IMR-90 (cell line): ENCODE results near the gene ZNF780B. TPM values are rescaled to one million over a fixed set of nuclear protein-coding genes. Genes with fewer than 3 reads are reported as not detected.

Source experiments
- ATAC-seq: fragments of 200-7000 bp; cut with Tn5 transposase; 2 replicates; pipeline ENCODE4 v1.9.1; 2020; ENCODE audit warnings: low read depth, mild to moderate bottlenecking, moderate library complexity
- BruUV-seq: library from RNA; stranded (reverse); fragments of 400-500 nt; replicated peaks from 2 replicates; lab custom pipeline; 2021; lab: Mats Ljungman, UMichigan
- CTCF ChIA-PET: fragments of 300-600 bp; formaldehyde crosslinking; extraction: SDS; loops from one replicate; lab custom pipeline; 2021; ENCODE audit warnings: antibody characterized with exemption; lab: Yijun Ruan, JAX
- POLR2A ChIA-PET: fragments of 300-600 bp; sonication (Branson Sonifier 250); formaldehyde crosslinking; loops from one replicate; lab custom pipeline; 2022; ENCODE audit warnings: antibody characterized with exemption; ENCODE audit not compliant: unreplicated experiment; lab: Charles Lee
- DNase-seq: peaks from one replicate; pipeline ENCODE4 v3.0.0; 2013
- H2AFZ ChIP-seq: replicated peaks from 2 replicates; pipeline ENCODE3; 2013; ENCODE audit warnings: low read length, mild to moderate bottlenecking; ENCODE audit not compliant: poor library complexity
- H2AK5ac ChIP-seq: 2 replicates; pipeline ENCODE4 v1.6.1; 2013; ENCODE audit warnings: low read depth, low read length, inconsistent platforms
- H2AK9ac ChIP-seq: replicated peaks from 2 replicates; pipeline ENCODE3; 2013; ENCODE audit warnings: mild to moderate bottlenecking, low read depth, low read length, moderate library complexity; ENCODE audit not compliant: poor library complexity
- H2BK120ac ChIP-seq: 2 replicates; pipeline ENCODE4 v1.6.1; 2013; ENCODE audit warnings: low read depth, low read length, inconsistent platforms
- H2BK15ac ChIP-seq: 3 replicates; pipeline ENCODE4 v1.6.1; 2013; ENCODE audit warnings: low read depth, low read length, inconsistent platforms
- H2BK20ac ChIP-seq: 2 replicates; pipeline ENCODE4 v1.6.1; 2013; ENCODE audit warnings: low read depth, mild to moderate bottlenecking, inconsistent platforms, low read length, moderate library complexity
- H2BK5ac ChIP-seq: 2 replicates; pipeline ENCODE4 v1.6.1; 2013; ENCODE audit warnings: mild to moderate bottlenecking, low read depth, low read length, inconsistent platforms; ENCODE audit not compliant: poor library complexity, severe bottlenecking
- H3K14ac ChIP-seq: replicated peaks from 2 replicates; pipeline ENCODE4 v1.6.1; 2013; ENCODE audit warnings: low read depth, low read length, inconsistent platforms
- H3K18ac ChIP-seq: 2 replicates; pipeline ENCODE4 v1.6.1; 2013; ENCODE audit warnings: low read depth, low read length, control low read depth
- H3K23ac ChIP-seq: 2 replicates; pipeline ENCODE4 v1.6.1; 2013; ENCODE audit warnings: low read depth, low read length, inconsistent platforms
- H3K27ac ChIP-seq: 2 replicates; pipeline ENCODE4 v1.5.1; 2013; ENCODE audit warnings: mild to moderate bottlenecking, control low read depth, low read length; ENCODE audit not compliant: insufficient read depth
- H3K27me3 ChIP-seq: 2 replicates; pipeline ENCODE4 v1.6.1; 2013; ENCODE audit warnings: low read length; ENCODE audit not compliant: control insufficient read depth, insufficient read depth
- H3K36me3 ChIP-seq: 2 replicates; pipeline ENCODE4 v1.6.1; 2013; ENCODE audit warnings: low read length, mixed read lengths; ENCODE audit not compliant: control insufficient read depth, insufficient read depth
- H3K4ac ChIP-seq: 2 replicates; pipeline ENCODE4 v1.6.1; 2013; ENCODE audit warnings: low read depth, low read length, inconsistent platforms
- H3K4me1 ChIP-seq: 2 replicates; pipeline ENCODE4 v1.6.1; 2013; ENCODE audit warnings: low read length, mixed read lengths; ENCODE audit not compliant: control insufficient read depth, insufficient read depth
- H3K4me2 ChIP-seq: 2 replicates; pipeline ENCODE4 v1.6.1; 2013; ENCODE audit warnings: low read depth, mild to moderate bottlenecking, control low read depth, low read length, moderate library complexity
- H3K4me3 ChIP-seq: 2 replicates; pipeline ENCODE4 v1.5.1; 2013; ENCODE audit warnings: low read depth, mild to moderate bottlenecking, control low read depth, low read length, moderate library complexity; ENCODE audit not compliant: insufficient read depth
- H3K56ac ChIP-seq: 2 replicates; pipeline ENCODE4 v1.6.1; 2013; ENCODE audit warnings: low read length, inconsistent platforms; ENCODE audit not compliant: insufficient read depth; ENCODE audit errors: extremely low read depth
- H3K79me1 ChIP-seq, 2 experiments: 2 replicates each; pipeline ENCODE4 v1.6.1; 2013; ENCODE audit warnings: low read length in 2 of 2, inconsistent platforms in 1 of 2, low read depth in 1 of 2
- H3K9ac ChIP-seq: 2 replicates; pipeline ENCODE4 v1.6.1; 2013; ENCODE audit warnings: low read depth, low read length, control low read depth
- H3K9me1 ChIP-seq: 2 replicates; pipeline ENCODE4 v1.6.1; 2013; ENCODE audit warnings: low read length, inconsistent platforms; ENCODE audit not compliant: insufficient read depth
- H3K9me3 ChIP-seq: 2 replicates; pipeline ENCODE4 v1.6.1; 2013; ENCODE audit warnings: low read length; ENCODE audit not compliant: control insufficient read depth, insufficient read depth
- H4K20me1 ChIP-seq: 2 replicates; pipeline ENCODE4 v1.6.1; 2013; ENCODE audit warnings: low read length, inconsistent platforms; ENCODE audit not compliant: insufficient read depth
- H4K5ac ChIP-seq: 2 replicates; pipeline ENCODE4 v1.6.1; 2013; ENCODE audit warnings: mild to moderate bottlenecking, low read depth, low read length, control low read depth
- H4K8ac ChIP-seq, 2 experiments: 2 replicates each; pipeline ENCODE4 v1.6.1; 2013; ENCODE audit warnings: low read depth in 2 of 2, low read length in 2 of 2, control low read depth in 1 of 2, inconsistent platforms in 1 of 2
- H4K91ac ChIP-seq: 2 replicates; pipeline ENCODE4 v1.6.1; 2013; ENCODE audit warnings: low read depth, low read length, inconsistent platforms; ENCODE audit not compliant: insufficient read depth
- BHLHE40 ChIP-seq: fragments of 150-350 bp; IDR thresholded peaks from 2 replicates; pipeline ENCODE4 v1.6.1; 2016; ENCODE audit warnings: mild to moderate bottlenecking, low read depth, low read length
- CEBPB ChIP-seq: IDR thresholded peaks from 2 replicates; pipeline ENCODE4 v1.6.1; 2012; ENCODE audit warnings: low read depth, low read length, improper control_type of control experiment
- CHD1 ChIP-seq: IDR thresholded peaks from 2 replicates; pipeline ENCODE4 v1.6.1; 2012; ENCODE audit warnings: low read depth, low read length, improper control_type of control experiment
- FOS ChIP-seq: fragments of 150-350 bp; IDR thresholded peaks from 2 replicates; pipeline ENCODE4 v1.6.1; 2016; ENCODE audit warnings: low read depth, low read length
- MXI1 ChIP-seq: IDR thresholded peaks from 2 replicates; pipeline ENCODE4 v1.6.1; 2012; ENCODE audit warnings: low read depth, mild to moderate bottlenecking, low read length, moderate library complexity, borderline replicate concordance
- POLR2A ChIP-seq: IDR thresholded peaks from 2 replicates; pipeline ENCODE4 v1.6.1; 2012; ENCODE audit warnings: mild to moderate bottlenecking, low read depth, low read length
- RCOR1 ChIP-seq: IDR thresholded peaks from 2 replicates; pipeline ENCODE4 v1.6.1; 2012; ENCODE audit warnings: mild to moderate bottlenecking, low read length, improper control_type of control experiment; ENCODE audit not compliant: insufficient replicate concordance
- SMC3 ChIP-seq: fragments of 150-350 bp; IDR thresholded peaks from 2 replicates; pipeline ENCODE4 v1.6.1; 2016; ENCODE audit warnings: low read depth, mild to moderate bottlenecking, antibody characterized with exemption, low read length, moderate library complexity
- dilution Hi-C: fragments of 300-500 bp; cut with HindIII; formaldehyde crosslinking; loops from one replicate; pipeline ENCODE4 v1.14.3; 2018; ENCODE audit warnings: low sequenced_read_pairs; ENCODE audit not compliant: unreplicated experiment
- in situ Hi-C: fragments of 300-500 bp; cut with MboI; formaldehyde crosslinking; loops from 3 replicates; pipeline ENCODE4 v1.14.3; 2019; ENCODE audit warnings: low sequenced_read_pairs, inconsistent platforms, mixed read lengths
- intact Hi-C: fragments of 100-400 bp; cut with micrococcal nuclease; formaldehyde crosslinking; loops from 2 replicates; pipeline ENCODE4 v1.10.0; 2022
- polyA plus RNA-seq, 3 experiments: library from polyadenylated mRNA; depleted of rRNA; stranded (reverse); fragments of >200 nt; gene quantifications; 2 replicates each; pipeline ENCODE4 v1.2.3, GENCODE V29; 2012; ENCODE audit warnings: low replicate concordance in 1 of 3
- total RNA-seq: library from RNA; depleted of rRNA; stranded (reverse); fragments of >200 nt; gene quantifications from 2 replicates; pipeline ENCODE4 v1.2.3, GENCODE V29; 2012
- TF ChIP-seq, protein P1 (sequence below): conservative IDR thresholded peaks from 2 replicates; pipeline ENCODE4 v1.5.1; 2012; ENCODE audit warnings: mild to moderate bottlenecking, low read depth, low read length, improper control_type of control experiment
- TF ChIP-seq, protein P2 (sequence below): fragments of 150-350 bp; IDR thresholded peaks from 2 replicates; pipeline ENCODE4 v1.6.1; 2016; ENCODE audit warnings: low read depth, mild to moderate bottlenecking, low read length, moderate library complexity, borderline replicate concordance

The ZNF780B gene
- total and polyA plus RNA-seq, 2 of the 4 experiments (the other 2 are of a cell fraction) = 3.7 to 19.9 TPM

DNA sequence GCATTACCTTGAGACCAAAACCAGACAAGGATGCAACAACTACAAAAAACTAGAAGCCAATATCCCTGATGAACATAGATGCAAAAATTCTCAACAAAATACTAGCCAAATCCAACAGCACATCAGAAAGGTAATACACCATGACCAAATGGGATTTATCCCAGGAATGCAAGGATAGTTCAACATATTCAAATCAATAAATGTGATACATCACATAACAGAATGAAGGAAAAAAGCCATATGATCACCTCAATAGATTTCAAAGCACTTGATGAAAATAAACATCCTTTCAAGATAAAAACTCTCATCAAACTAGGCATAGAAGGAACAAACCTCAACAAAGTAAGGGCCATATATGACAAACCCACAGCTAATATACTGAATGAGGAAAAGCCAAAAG, 69.4 kb downstream of the ZNF780B start:
- Histone ChIP-seq H2BK20ac (no peak overlapping the region), H3K4ac (no peak overlapping the region), H4K91ac (no peak overlapping the region), H4K5ac (no peak overlapping the region), H3K56ac (no peak overlapping the region), H3K14ac (no peak overlapping the region), H4K8ac (no peak overlapping the region), H3K27me3 (no peaks in the 10 kb centered on the region), H3K4me1 (no peaks in the 10 kb centered on the region), H3K9ac (no peak overlapping the region), H3K4me3 (no peak overlapping the region), H3K9me1 (no peaks in the 10 kb centered on the region), H3K23ac (no peak overlapping the region), H3K18ac (no peak overlapping the region), H3K4me2 (no peak overlapping the region), H3K79me1 (peaks cover 11 to 15% of the 10 kb centered on the region in 2 experiments; a peak in 3 of 4 replicates), H2BK5ac (no peak overlapping the region), H2AFZ (no peak overlapping the region), H2BK120ac (no peak overlapping the region), H3K9me3 (peaks cover 4% of the 10 kb centered on the region), H4K20me1 (no peaks in the 10 kb centered on the region), H3K27ac (no peak overlapping the region), H3K36me3 (peaks cover 8% of the 10 kb centered on the region), H2AK5ac (no peak overlapping the region), H2AK9ac (no peak overlapping the region), H2BK15ac (no peak overlapping the region)
- intact Hi-C loops (no loop called here), dilution Hi-C loops (no loop called here), in situ Hi-C loops (no loop called here)
- ATAC-seq (no peak), DNase-seq (no peak)
- CTCF ChIA-PET = interaction anchor here (0.9 kb wide), 1 partner anchor 16 kb away, joined by 3 read pairs; the partner anchor contains the start of gene PSMC4
- TF ChIP-seq BHLHE40 = no peak
- no peak for TF ChIP-seq CEBPB
- TF ChIP-seq SMC3 = no peak
- no peak for TF ChIP-seq CHD1
- TF ChIP-seq RCOR1 = no peak
- TF ChIP-seq FOS = no peak
- TF ChIP-seq POLR2A = no peak
- no peak for TF ChIP-seq MXI1
- TF ChIP-seq, protein P1, sequence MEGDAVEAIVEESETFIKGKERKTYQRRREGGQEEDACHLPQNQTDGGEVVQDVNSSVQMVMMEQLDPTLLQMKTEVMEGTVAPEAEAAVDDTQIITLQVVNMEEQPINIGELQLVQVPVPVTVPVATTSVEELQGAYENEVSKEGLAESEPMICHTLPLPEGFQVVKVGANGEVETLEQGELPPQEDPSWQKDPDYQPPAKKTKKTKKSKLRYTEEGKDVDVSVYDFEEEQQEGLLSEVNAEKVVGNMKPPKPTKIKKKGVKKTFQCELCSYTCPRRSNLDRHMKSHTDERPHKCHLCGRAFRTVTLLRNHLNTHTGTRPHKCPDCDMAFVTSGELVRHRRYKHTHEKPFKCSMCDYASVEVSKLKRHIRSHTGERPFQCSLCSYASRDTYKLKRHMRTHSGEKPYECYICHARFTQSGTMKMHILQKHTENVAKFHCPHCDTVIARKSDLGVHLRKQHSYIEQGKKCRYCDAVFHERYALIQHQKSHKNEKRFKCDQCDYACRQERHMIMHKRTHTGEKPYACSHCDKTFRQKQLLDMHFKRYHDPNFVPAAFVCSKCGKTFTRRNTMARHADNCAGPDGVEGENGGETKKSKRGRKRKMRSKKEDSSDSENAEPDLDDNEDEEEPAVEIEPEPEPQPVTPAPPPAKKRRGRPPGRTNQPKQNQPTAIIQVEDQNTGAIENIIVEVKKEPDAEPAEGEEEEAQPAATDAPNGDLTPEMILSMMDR = no peak
- TF ChIP-seq, protein P2, sequence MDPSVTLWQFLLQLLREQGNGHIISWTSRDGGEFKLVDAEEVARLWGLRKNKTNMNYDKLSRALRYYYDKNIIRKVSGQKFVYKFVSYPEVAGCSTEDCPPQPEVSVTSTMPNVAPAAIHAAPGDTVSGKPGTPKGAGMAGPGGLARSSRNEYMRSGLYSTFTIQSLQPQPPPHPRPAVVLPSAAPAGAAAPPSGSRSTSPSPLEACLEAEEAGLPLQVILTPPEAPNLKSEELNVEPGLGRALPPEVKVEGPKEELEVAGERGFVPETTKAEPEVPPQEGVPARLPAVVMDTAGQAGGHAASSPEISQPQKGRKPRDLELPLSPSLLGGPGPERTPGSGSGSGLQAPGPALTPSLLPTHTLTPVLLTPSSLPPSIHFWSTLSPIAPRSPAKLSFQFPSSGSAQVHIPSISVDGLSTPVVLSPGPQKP = no peak
- POLR2A ChIA-PET = no interaction called here
- no TSS peak for BruUV-seq
